ENCODE data around the gene CORO7. TPM values are rescaled to one million over a fixed set of nuclear protein-coding genes. Genes with fewer than 3 reads are reported as not detected.
A peak's percentile ranks its signal among the peaks of the same experiment; 100 is the strongest.

The CORO7 gene
- total and polyA plus RNA-seq, 9 donors: 15.3 to 31.4 (median 23.6) TPM

DNA sequence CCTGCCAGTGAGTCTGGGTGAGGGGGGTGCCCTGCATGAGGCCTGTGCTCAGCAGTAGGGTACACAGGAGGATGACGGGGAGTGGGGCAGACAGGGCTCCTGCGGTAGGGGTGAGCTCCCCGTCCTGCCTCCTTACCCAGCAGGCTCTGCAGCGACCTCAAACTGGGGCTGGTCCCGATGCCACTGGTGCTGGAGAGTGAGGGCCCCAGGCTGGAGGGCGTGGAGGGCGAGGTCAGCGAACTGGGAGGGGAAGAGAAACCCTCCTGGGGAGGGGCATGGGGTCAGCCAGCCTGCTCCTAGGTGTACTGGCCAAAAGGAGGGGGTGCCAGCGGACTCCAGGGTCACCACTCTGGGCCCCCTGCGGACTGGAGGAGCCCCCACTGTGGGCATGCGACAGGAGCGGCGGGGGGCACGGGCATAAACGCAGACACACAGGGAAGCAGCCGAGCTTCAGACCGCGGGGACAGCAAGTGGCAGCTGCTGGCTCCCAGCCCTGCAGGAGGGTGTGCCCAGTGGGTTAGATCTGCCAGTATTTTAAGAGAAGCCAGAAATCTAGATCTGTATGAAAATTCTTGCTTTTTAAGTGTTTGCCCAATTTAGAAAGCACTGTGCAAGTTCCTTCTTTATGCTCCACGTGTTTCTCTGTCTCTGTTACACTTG lies 53.8 kb downstream of the CORO7 start:
- H3K27ac ChIP-seq (ENCODE audit: low read length): no peak overlapping the region
- 81% methylated on average over 16 of the region's 19 CpGs for WGBS (ENCODE audit: insufficient coverage)
- H3K9me3 ChIP-seq (replicated peaks; ENCODE audit: control insufficient read depth, low read depth, low read length): no peaks in the 10 kb centered on the region
- DNase-seq: no peak
- H3K27me3 ChIP-seq (ENCODE audit: control insufficient read depth, insufficient read depth, low read length): no peaks in the 10 kb centered on the region
- H3K36me3 ChIP-seq (ENCODE audit: control insufficient read depth, insufficient read depth, low read length): peaks cover 65% of the 10 kb centered on the region
- peaks cover 9% of the 10 kb centered on the region for H3K4me1 ChIP-seq (ENCODE audit: control insufficient read depth, insufficient read depth, low read length)
- no peak overlapping the region for H3K4me3 ChIP-seq (ENCODE audit: low read length)

DNA sequence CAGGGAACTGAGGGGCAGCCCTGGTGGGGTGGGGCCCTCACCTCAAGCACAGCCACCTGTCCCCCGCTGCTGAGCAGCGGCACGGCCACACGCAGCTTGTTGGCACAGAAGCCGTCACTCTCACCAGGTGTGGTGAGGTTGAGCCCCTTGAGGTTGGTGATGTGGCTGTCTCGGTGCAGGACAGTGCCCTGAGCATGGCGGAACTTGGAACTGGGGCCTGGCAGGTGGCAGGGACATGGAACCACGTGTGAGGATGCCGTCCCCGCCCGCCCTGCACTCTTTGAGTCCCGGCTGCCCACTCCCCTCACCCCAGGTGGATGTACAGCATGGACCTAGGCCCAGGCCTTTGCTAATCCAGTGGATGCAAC lies 54.5 kb downstream of the CORO7 start:
- WGBS (ENCODE audit: insufficient coverage): 87% methylated on average over 10 of the region's 12 CpGs
- Histone ChIP-seq H3K27me3 (ENCODE audit: control insufficient read depth, insufficient read depth, low read length) (no peaks in the 10 kb centered on the region), H3K4me3 (ENCODE audit: low read length) (no peak overlapping the region), H3K4me1 (ENCODE audit: control insufficient read depth, insufficient read depth, low read length) (peaks cover 9% of the 10 kb centered on the region), H3K36me3 (ENCODE audit: control insufficient read depth, insufficient read depth, low read length) (peaks cover 67% of the 10 kb centered on the region), H3K9me3 (replicated peaks; ENCODE audit: control insufficient read depth, low read depth, low read length) (no peaks in the 10 kb centered on the region), H3K27ac (ENCODE audit: low read length) (no peak overlapping the region)
- DNase-seq: no peak

DNA sequence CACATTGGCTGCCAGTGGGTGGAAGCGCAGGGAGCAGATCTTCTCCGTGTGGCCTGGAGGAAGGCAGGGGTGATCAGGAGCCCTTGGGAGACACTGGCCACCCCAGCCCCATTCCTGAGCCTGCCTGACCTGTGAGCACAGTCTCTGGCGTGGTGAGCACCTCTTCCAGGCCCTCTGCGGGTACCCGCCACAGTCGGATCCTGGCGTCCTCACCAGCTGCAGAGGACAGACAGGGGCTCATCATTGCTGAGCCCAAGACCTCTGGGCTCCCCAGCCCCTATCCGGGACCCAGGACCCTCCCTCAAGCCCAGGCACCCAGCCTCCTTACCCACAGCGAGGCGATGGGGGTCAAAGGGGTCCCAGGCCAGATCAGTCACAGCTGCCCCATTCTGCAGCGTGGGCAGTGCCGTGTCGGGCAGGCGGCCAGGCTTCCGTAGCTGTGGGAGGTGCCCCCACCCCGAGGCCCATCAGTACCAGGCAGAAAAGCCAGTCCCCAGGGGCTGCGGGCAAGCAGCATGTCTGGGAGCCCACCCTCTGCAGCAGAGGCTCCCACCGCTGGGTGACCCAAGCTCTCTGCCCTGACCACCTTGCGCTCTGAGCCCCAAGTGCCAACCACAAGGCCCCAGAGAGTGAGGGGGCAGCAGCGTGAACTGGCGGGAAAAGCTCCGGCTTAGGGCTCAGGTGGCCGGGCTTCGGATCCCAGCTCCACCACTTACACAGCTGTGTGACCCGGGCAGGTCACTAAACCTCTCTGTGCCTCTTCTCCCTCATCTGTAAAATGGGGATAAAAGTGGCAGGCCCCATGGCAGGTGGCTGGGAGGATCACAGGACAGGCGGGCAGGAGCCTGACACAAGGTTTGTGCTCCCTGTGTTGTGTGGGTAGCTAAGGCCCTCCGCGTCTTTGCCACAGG lies 55.1 kb downstream of the CORO7 start:
- 97% methylated on average over 24 of the region's 28 CpGs for WGBS (ENCODE audit: insufficient coverage)
- H3K27me3 ChIP-seq (ENCODE audit: control insufficient read depth, insufficient read depth, low read length): no peaks in the 10 kb centered on the region
- peaks cover 66% of the 10 kb centered on the region for H3K36me3 ChIP-seq (ENCODE audit: control insufficient read depth, insufficient read depth, low read length)
- DNase-seq: no peak
- no peak overlapping the region for H3K4me3 ChIP-seq (ENCODE audit: low read length)
- H3K27ac ChIP-seq (ENCODE audit: low read length): no peak overlapping the region
- no peaks in the 10 kb centered on the region for H3K9me3 ChIP-seq (replicated peaks; ENCODE audit: control insufficient read depth, low read depth, low read length)
- peaks cover 9% of the 10 kb centered on the region for H3K4me1 ChIP-seq (ENCODE audit: control insufficient read depth, insufficient read depth, low read length)

DNA sequence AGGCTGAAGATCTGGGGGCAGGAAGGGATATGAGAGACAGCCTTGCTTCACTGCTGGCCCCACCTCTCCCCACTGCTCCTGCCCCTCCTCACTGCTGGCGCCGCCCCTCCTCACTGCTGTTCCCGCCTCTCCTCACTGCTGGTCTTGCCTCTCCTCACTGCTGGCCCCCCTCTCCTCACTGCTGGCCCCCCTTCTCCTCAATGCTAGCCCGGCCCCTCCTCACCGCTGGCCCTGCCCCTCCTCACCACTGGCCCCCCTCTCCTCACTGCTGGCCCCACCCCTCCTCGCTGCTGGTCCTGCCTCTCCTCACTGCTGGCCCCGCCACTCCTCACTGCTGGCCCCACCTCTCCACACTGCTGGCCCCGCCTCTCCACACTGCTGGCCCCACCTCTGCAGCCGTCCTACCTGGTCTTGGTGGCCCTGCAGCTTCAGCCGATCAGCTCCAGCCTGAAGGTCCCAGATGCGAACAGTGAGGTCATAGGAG lies 55.8 kb downstream of the CORO7 start:
- Histone ChIP-seq H3K4me1 (ENCODE audit: control insufficient read depth, insufficient read depth, low read length) (peaks cover 9% of the 10 kb centered on the region), H3K27me3 (ENCODE audit: control insufficient read depth, insufficient read depth, low read length) (no peaks in the 10 kb centered on the region), H3K36me3 (ENCODE audit: control insufficient read depth, insufficient read depth, low read length) (peaks cover 66% of the 10 kb centered on the region), H3K9me3 (replicated peaks; ENCODE audit: control insufficient read depth, low read depth, low read length) (no peaks in the 10 kb centered on the region), H3K27ac (ENCODE audit: low read length) (no peak overlapping the region), H3K4me3 (ENCODE audit: low read length) (no peak overlapping the region)
- 68% methylated on average over 9 of the region's 11 CpGs for WGBS (ENCODE audit: insufficient coverage)
- DNase-seq: no peak

DNA sequence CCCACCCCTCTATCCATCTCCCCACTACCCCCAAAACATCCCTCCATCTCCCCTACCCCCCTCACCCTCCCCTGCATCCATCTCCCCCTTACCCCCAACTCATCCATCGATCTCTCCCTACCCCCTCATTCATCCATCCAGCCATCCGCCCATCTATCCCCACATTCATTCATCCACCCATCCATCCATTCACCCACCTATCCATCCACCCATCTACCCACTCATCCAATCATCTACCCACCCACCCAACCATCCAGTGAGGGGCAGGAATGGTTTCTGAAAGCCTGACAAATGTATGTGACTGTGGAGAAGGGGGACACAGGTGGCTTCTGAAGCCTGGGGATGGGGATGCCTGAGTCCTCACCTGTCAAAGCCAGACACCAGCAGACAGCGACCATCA lies 56.5 kb downstream of the CORO7 start:
- Histone ChIP-seq H3K9me3 (replicated peaks; ENCODE audit: control insufficient read depth, low read depth, low read length) (no peaks in the 10 kb centered on the region), H3K27me3 (ENCODE audit: control insufficient read depth, insufficient read depth, low read length) (no peaks in the 10 kb centered on the region), H3K27ac (ENCODE audit: low read length) (no peak overlapping the region), H3K4me3 (ENCODE audit: low read length) (no peak overlapping the region), H3K4me1 (ENCODE audit: control insufficient read depth, insufficient read depth, low read length) (peaks cover 9% of the 10 kb centered on the region), H3K36me3 (ENCODE audit: control insufficient read depth, insufficient read depth, low read length) (peaks cover 61% of the 10 kb centered on the region)
- 74% methylated on average over 3 of the region's 3 CpGs for WGBS (ENCODE audit: insufficient coverage)
- DNase-seq: no peak

DNA sequence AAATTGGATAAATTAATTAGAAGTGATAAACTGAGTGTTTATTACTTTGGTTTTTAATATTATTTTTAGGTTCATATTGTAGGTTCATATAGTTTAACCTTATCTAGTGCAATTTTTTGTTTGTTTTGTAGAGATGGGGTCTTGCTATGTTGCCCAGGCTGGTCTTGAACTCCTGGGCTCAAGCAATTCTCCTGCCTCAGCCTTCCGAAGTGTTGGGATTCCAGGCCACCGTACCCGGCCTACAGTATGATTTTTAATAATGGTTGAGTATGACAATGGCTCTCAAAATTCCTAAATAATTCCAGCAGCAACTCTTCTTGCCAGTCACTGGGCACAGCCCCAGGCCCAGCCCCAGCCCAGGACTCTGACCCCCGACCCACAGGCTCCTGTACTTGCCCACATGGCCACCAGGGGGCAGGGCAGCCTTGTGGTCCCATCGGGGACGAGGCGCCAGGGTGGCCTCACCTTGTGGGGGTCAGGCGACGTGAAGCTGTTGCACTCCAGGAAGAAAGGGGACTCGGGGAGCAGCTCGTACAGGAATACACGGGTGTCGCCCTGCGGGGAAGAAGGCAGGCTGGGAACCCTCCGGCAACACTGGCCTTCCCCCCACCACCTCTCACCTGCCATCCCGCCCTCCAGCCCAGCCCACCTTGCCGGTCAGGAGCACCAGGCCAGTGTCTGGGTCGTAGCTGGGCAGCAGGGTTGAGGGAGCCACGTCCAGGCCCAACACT lies 57.4 kb downstream of the CORO7 start:
- H3K9me3 ChIP-seq (replicated peaks; ENCODE audit: control insufficient read depth, low read depth, low read length): no peaks in the 10 kb centered on the region
- peak; percentile 50 for DNase-seq
- peaks cover 9% of the 10 kb centered on the region for H3K4me1 ChIP-seq (ENCODE audit: control insufficient read depth, insufficient read depth, low read length)
- peaks cover 55% of the 10 kb centered on the region for H3K36me3 ChIP-seq (ENCODE audit: control insufficient read depth, insufficient read depth, low read length)
- H3K27me3 ChIP-seq (ENCODE audit: control insufficient read depth, insufficient read depth, low read length): no peaks in the 10 kb centered on the region
- H3K4me3 ChIP-seq (ENCODE audit: low read length): no peak overlapping the region
- H3K27ac ChIP-seq (ENCODE audit: low read length): no peak overlapping the region
- WGBS (ENCODE audit: insufficient coverage): 11% methylated on average over 7 of the region's 19 CpGs

DNA sequence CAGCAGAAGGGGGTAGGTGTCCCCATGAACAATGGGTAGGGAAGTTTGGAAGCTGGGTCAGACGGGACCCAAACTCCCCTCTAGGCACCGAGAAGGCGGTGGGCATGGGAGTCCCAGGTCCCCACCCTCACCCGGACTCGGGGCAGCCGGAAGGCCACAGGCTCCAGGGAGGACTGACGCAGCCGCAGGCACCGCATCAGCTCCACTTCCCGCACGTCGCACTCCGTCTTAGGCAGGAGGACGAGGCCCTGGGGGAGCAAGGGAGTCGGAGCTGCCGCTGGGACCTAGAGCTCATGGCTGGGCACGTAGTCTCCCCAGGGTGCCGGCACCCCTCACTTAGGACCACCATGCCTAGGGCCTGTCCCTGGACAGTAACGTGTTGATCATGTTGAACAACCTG lies 58.2 kb downstream of the CORO7 start:
- no peak for DNase-seq
- Histone ChIP-seq H3K9me3 (replicated peaks; ENCODE audit: control insufficient read depth, low read depth, low read length) (no peaks in the 10 kb centered on the region), H3K27ac (ENCODE audit: low read length) (no peak overlapping the region), H3K4me1 (ENCODE audit: control insufficient read depth, insufficient read depth, low read length) (peaks cover 9% of the 10 kb centered on the region), H3K27me3 (ENCODE audit: control insufficient read depth, insufficient read depth, low read length) (no peaks in the 10 kb centered on the region), H3K36me3 (ENCODE audit: control insufficient read depth, insufficient read depth, low read length) (peaks cover 53% of the 10 kb centered on the region), H3K4me3 (ENCODE audit: low read length) (no peak overlapping the region)
- WGBS (ENCODE audit: insufficient coverage): 93% methylated on average over 14 of the region's 19 CpGs

DNA sequence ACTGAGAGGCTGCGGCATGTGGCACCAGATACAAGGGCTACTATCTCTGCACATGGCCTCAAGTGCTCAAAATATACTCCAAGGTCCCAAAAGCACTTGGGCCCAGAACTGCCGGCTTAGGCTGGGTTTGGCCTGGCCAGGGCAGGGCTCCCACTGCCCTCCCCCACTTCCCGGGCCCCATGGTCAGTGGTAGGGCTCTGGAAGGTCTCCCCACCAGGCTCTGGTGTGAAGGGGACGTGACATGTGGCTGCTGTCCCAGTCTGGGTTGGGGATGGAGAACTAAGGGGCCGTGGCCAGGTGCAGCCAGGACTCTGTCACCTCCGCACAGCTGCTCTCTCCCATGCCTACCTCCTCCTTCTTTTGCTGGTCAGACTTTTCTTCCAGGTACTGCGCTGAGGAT lies 59.6 kb downstream of the CORO7 start:
- Histone ChIP-seq H3K36me3 (ENCODE audit: control insufficient read depth, insufficient read depth, low read length) (peaks cover 39% of the 10 kb centered on the region), H3K27me3 (ENCODE audit: control insufficient read depth, insufficient read depth, low read length) (no peaks in the 10 kb centered on the region), H3K4me3 (ENCODE audit: low read length) (no peak overlapping the region), H3K4me1 (ENCODE audit: control insufficient read depth, insufficient read depth, low read length) (peaks cover 3% of the 10 kb centered on the region), H3K9me3 (replicated peaks; ENCODE audit: control insufficient read depth, low read depth, low read length) (no peaks in the 10 kb centered on the region), H3K27ac (ENCODE audit: low read length) (no peak overlapping the region)
- 90% methylated on average over 6 of the region's 7 CpGs for WGBS (ENCODE audit: insufficient coverage)
- DNase-seq: no peak

DNA sequence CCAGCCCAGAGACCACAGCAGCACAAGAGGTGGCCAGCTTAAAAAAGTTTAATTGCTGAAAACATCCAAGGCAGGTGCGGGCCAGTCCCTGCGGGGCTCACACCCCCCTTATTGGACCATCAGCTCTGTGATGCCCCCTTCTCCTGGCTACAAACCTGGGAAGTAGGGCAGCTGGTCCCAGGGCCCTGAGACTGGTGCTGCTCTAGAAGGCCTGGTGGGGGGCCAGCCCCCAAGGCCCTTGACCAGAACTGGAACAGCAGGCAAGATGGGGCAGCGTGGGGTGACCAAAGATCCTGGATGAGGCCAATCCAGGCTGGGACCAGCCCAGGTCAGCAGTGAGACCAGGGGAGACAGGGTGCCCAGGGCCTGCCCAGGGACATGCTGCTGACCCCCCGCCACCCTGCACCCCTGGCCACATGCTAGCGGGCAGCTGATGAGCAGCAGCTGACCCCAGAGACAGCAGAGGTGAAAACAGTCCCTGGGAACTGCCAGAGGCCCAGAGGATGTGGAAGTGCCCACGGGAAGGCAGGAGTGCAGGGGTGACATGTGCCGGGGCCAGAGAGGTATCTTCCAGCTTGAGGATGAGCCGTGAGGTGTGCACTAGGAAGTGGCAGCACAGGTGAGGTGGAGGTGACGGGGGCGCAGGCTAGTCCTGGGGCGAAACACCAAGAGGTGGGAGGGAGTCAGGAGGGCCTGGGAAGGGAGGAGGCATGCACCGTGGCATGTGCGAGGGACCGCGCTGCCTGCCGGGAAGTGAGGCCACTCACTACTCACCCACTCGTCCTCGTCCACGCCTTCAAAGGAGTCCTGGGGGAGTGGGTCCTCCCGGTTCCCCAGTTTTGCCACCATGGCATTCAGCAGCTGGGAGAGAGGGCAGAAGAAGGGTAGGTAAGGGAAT lies 61.6 kb downstream of the CORO7 start:
- H3K36me3 ChIP-seq (ENCODE audit: control insufficient read depth, insufficient read depth, low read length): peaks cover 21% of the 10 kb centered on the region
- DNase-seq: no peak
- H3K4me1 ChIP-seq (ENCODE audit: control insufficient read depth, insufficient read depth, low read length): peaks cover 14% of the 10 kb centered on the region
- H3K4me3 ChIP-seq (ENCODE audit: low read length): no peak overlapping the region
- H3K27ac ChIP-seq (ENCODE audit: low read length): no peak overlapping the region
- WGBS (ENCODE audit: insufficient coverage): 92% methylated on average over 8 of the region's 20 CpGs
- no peaks in the 10 kb centered on the region for H3K27me3 ChIP-seq (ENCODE audit: control insufficient read depth, insufficient read depth, low read length)
- H3K9me3 ChIP-seq (replicated peaks; ENCODE audit: control insufficient read depth, low read depth, low read length): no peaks in the 10 kb centered on the region
